Stimulated activated CD8-positive, alpha-beta memory T cell treated with anti-CD3 and anti-CD28 coated beads, Interleukin-15, amount 100 ng/mL, for 48 hours (primary cell): ENCODE results near the gene LRRC14B.
"Not testable (repeated sequence)": the region's sequence is repeated elsewhere in the genome, so short reads cannot be mapped to it uniquely, and the experiment has no call there.

Source experiments
- DNase-seq, 2 donors: peaks; one replicate each; pipeline ENCODE4 v3.0.0-alpha.2; 2020; ENCODE audit warnings: low read depth in 2 of 2

The LRRC14B gene

GRCh38 chr5:241045-241669 is 49.9 kb downstream of the LRRC14B start:
- DNase-seq, result not testable (repeated sequence)

DNA sequence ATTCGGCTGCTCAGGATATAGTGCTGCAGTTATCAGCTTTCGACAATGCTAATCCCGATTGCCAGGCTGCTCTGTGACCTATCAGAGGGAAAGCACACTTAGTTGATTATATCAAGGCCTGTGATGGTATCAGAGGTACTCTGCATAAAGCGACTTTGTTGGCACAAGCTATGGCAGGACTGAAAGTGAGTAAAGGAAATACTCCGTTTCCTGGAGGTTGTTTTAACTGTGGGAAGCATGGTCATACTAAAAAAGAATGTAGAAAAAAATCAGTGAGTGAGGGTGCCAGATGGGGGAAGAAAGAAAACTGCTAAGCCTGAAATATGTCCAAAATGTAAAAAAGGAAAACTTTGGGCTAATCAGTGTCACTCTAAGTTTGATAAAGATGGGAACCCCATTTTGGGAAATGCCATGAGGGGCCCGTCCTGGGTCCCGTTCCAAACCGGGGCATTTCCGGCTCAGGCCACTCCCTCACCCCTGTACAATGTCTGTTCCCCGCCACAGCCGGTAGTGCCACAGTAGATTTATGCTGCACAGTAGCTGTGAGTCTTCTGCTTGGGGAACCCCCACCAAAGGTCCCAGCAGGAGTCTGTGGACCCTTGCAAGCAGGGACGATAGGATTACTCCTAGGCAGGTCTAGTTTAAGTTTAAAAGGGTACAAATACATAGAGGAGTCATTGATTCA is 52.5 kb downstream of the LRRC14B start:
- DNase-seq, result not testable (repeated sequence)

DNA sequence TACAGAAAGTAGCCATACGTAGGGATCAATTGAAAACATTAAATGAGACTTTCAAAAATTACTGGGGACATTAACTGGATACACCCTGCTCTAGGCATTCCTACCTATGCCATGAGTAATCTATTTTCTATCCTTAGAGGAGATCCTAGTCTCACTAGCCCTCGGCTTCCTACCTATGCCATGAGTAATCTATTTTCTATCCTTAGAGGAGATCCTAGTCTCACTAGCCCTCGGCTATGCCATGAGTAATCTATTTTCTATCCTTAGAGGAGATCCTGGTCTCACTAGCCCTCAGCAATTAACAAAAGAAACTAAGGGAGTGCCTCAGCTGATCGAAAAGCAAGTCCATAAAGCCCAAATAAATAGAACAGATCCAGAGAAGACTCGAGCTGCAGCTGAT is 54.4 kb downstream of the LRRC14B start:
- not testable (repeated sequence) for DNase-seq
